Keratinocyte (primary cell): Measurements from ENCODE around the gene SALL4. TPM values are rescaled to one million over a fixed set of nuclear protein-coding genes. Genes with fewer than 3 reads are reported as not detected.

ENCODE experiments used
- DNase-seq: peaks from one replicate; pipeline ENCODE4 v3.0.0-alpha.2; 2011; ENCODE audit warnings: low read depth, missing footprints, low spot score
- FAIRE-seq: peaks from 2 replicates; lab custom pipeline; 2011; peaks lifted over from hg19 to GRCh38; lab: Jason Lieb, UNC
- H2AFZ ChIP-seq: 2 replicates; pipeline ENCODE4 v1.6.0; 2012; ENCODE audit warnings: low read length, control low read depth, inconsistent platforms; ENCODE audit not compliant: control insufficient read depth
- H3K27ac ChIP-seq: 2 replicates; pipeline ENCODE4 v1.5.1; 2011; ENCODE audit warnings: low read length; ENCODE audit not compliant: control insufficient read depth, insufficient read depth
- H3K27me3 ChIP-seq: 3 replicates; pipeline ENCODE4 v1.6.0; 2011; ENCODE audit warnings: low read length; ENCODE audit not compliant: control insufficient read depth, insufficient read depth; ENCODE audit errors: extremely low read depth
- H3K36me3 ChIP-seq, 2 experiments: 2 replicates in 1 of 2; 3 replicates in 1 of 2; pipeline ENCODE4 v1.5.1; 2011; ENCODE audit warnings: low read length in 2 of 2, mild to moderate bottlenecking in 1 of 2; ENCODE audit not compliant: control insufficient read depth in 2 of 2, insufficient read depth in 2 of 2; ENCODE audit errors: extremely low read depth in 1 of 2
- H3K4me1 ChIP-seq: 3 replicates; pipeline ENCODE4 v1.5.1; 2011; ENCODE audit warnings: low read length; ENCODE audit not compliant: control insufficient read depth, insufficient read depth; ENCODE audit errors: extremely low read depth
- H3K4me2 ChIP-seq: 3 replicates; pipeline ENCODE4 v1.6.0; 2011; ENCODE audit warnings: low read depth, low read length; ENCODE audit not compliant: control insufficient read depth, insufficient read depth; ENCODE audit errors: extremely low read depth
- H3K4me3 ChIP-seq, 3 experiments: fragments of 200-600 bp in 1 of 3; sonication (generic) in 1 of 3; 2 replicates in 2 of 3; 3 replicates in 1 of 3; pipeline ENCODE4 v1.5.1; 2011 to 2016; ENCODE audit warnings: low read length in 3 of 3, mild to moderate bottlenecking in 3 of 3, control low read depth in 2 of 3, inconsistent platforms in 1 of 3, low read depth in 1 of 3, mixed read lengths in 1 of 3, mixed run types in 1 of 3, moderate library complexity in 1 of 3; ENCODE audit not compliant: control insufficient read depth in 2 of 3, insufficient read depth in 2 of 3; ENCODE audit errors: extremely low read depth in 1 of 3
- H3K79me2 ChIP-seq: 2 replicates; pipeline ENCODE4 v1.6.0; 2012; ENCODE audit warnings: low read length; ENCODE audit not compliant: control insufficient read depth, insufficient read depth
- H3K9ac ChIP-seq: 3 replicates; pipeline ENCODE4 v1.6.0; 2011; ENCODE audit warnings: low read length; ENCODE audit not compliant: control insufficient read depth, insufficient read depth; ENCODE audit errors: extremely low read depth
- H3K9me1 ChIP-seq: 3 replicates; pipeline ENCODE4 v1.6.0; 2011; ENCODE audit warnings: low read length; ENCODE audit not compliant: control insufficient read depth, insufficient read depth; ENCODE audit errors: extremely low read depth
- H3K9me3 ChIP-seq: 2 replicates; pipeline ENCODE4 v1.5.1; 2012; ENCODE audit warnings: low read depth, low read length; ENCODE audit not compliant: control insufficient read depth
- H4K20me1 ChIP-seq: 3 replicates; pipeline ENCODE4 v1.6.0; 2011; ENCODE audit warnings: low read length; ENCODE audit not compliant: control insufficient read depth, insufficient read depth; ENCODE audit errors: extremely low read depth
- CTCF ChIP-seq, 3 experiments: IDR thresholded peaks in 1 of 3; conservative IDR thresholded peaks in 1 of 3; optimal IDR thresholded peaks in 1 of 3; 2 replicates in 2 of 3; 3 replicates in 1 of 3; pipeline versions ENCODE3 to v1.5.1; 2011; ENCODE audit warnings: low read length in 3 of 3, mild to moderate bottlenecking in 3 of 3, moderate library complexity in 2 of 3, control low read depth in 1 of 3, inconsistent platforms in 1 of 3; ENCODE audit not compliant: insufficient read depth in 2 of 3; ENCODE audit errors: extremely low read depth in 1 of 3
- EZH2 ChIP-seq: IDR thresholded peaks from one replicate; pipeline ENCODE4 v1.6.1; 2012; ENCODE audit warnings: inconsistent platforms, mild to moderate bottlenecking, low read length, moderate library complexity
- dilution Hi-C: fragments of 300-500 bp; cut with MboI; formaldehyde crosslinking; loops from one replicate; pipeline ENCODE4 v1.7.0; 2020; ENCODE audit warnings: low sequenced_read_pairs; ENCODE audit not compliant: extremely low pct_ligation_motif_present
- polyA plus RNA-seq, 5 experiments: library from polyadenylated mRNA; depleted of rRNA in 3 of 5; stranded (reverse) in 3 of 5; stranded (forward) in 1 of 5; unstranded in 1 of 5; fragments of >200 nt; gene quantifications; 1 replicate in 1 of 5; 2 replicates in 3 of 5; 3 replicates in 1 of 5; pipeline versions ENCODE4 v1.2.1 to v1.2.3, GENCODE V29; 2011 to 2012; ENCODE audit warnings: missing spikeins in 2 of 5, low read depth in 1 of 5, low replicate concordance in 1 of 5

Gene SALL4
- polyA plus RNA-seq, 1 donor (not counting 4 experiments of a cell fraction or from before 2014, with no cell fraction given) = 0.04 TPM

GRCh38 chr20:51811514-51812128 is 9.3 kb upstream of the SALL4 start:
- FAIRE-seq (no peak), DNase-seq (no peak)
- Histone ChIP-seq H3K4me3 (no peak overlapping the region), H3K79me2 (no peaks in the 10 kb centered on the region), H3K4me1 (no peaks in the 10 kb centered on the region), H3K27me3 (no peaks in the 10 kb centered on the region), H3K36me3 (no peaks in the 10 kb centered on the region), H2AFZ (no peak overlapping the region), H3K9me3 (no peaks in the 10 kb centered on the region), H4K20me1 (no peaks in the 10 kb centered on the region), H3K27ac (no peak overlapping the region), H3K9ac (no peak overlapping the region), H3K4me2 (no peak overlapping the region), H3K9me1 (no peaks in the 10 kb centered on the region)
- no peak for TF ChIP-seq CTCF (optimal IDR thresholded peaks at IDR 0.05 in 1 of 3, IDR thresholded peaks at IDR 0.05 in 1 of 3, conservative IDR thresholded peaks at IDR 0.05 in 1 of 3; ENCODE audit: extremely low read depth in 1 of 3, insufficient read depth in 2 of 3, low read length in 3 of 3)
- no peak for TF ChIP-seq EZH2
- dilution Hi-C loops = no loop called here

GRCh38 chr20:51811042-51811355 is 8.7 kb upstream of the SALL4 start:
- no peak overlapping the region for H2AFZ ChIP-seq
- H3K4me3 ChIP-seq = no peak overlapping the region
- H3K4me1 ChIP-seq = no peaks in the 10 kb centered on the region
- H3K9me1 ChIP-seq = no peaks in the 10 kb centered on the region
- no peak overlapping the region for H3K27ac ChIP-seq
- no peaks in the 10 kb centered on the region for H3K9me3 ChIP-seq
- dilution Hi-C loops = no loop called here
- FAIRE-seq (no peak), DNase-seq (no peak)
- TF ChIP-seq CTCF (optimal IDR thresholded peaks at IDR 0.05 in 1 of 3, IDR thresholded peaks at IDR 0.05 in 1 of 3, conservative IDR thresholded peaks at IDR 0.05 in 1 of 3; ENCODE audit: extremely low read depth in 1 of 3, insufficient read depth in 2 of 3, low read length in 3 of 3) (no peak), EZH2 (no peak)
- no peak overlapping the region for H3K4me2 ChIP-seq
- no peaks in the 10 kb centered on the region for H3K27me3 ChIP-seq
- H3K79me2 ChIP-seq = no peaks in the 10 kb centered on the region
- H4K20me1 ChIP-seq = no peaks in the 10 kb centered on the region
- no peak overlapping the region for H3K9ac ChIP-seq
- H3K36me3 ChIP-seq = no peaks in the 10 kb centered on the region
